Stimulated activated CD8-positive, alpha-beta memory T cell treated with anti-CD3 and anti-CD28 coated beads, Interleukin-7, amount 100 ng/mL, for 48 hours (primary cell): ENCODE measurements around the gene GPRC6A.

Experiments
- DNase-seq, 2 donors: peaks; one replicate each; pipeline ENCODE4 v3.0.0-alpha.2; 2020; ENCODE audit warnings: low read depth in 1 of 2; ENCODE audit errors: extremely low read depth in 1 of 2

Gene GPRC6A

DNA sequence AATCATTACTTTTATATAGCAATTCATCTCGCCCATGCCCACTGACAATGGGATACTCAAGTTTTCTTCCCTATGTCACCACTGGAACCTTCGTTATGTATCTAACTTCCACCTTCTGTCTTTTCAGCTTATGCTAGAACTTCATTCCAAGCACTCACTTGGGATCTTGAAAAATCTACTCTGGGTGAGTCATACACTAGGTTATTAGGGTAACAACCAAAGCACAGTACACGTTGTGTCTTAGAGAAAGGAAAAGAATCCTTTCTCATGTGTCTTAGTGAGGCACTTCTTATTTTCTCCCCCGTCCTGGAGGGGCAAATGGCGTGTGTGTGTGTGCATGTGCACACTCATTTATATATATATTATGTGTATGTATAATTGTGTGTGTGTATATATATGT is 45.0 kb downstream of the GPRC6A start:
- DNase-seq = no peak

DNA sequence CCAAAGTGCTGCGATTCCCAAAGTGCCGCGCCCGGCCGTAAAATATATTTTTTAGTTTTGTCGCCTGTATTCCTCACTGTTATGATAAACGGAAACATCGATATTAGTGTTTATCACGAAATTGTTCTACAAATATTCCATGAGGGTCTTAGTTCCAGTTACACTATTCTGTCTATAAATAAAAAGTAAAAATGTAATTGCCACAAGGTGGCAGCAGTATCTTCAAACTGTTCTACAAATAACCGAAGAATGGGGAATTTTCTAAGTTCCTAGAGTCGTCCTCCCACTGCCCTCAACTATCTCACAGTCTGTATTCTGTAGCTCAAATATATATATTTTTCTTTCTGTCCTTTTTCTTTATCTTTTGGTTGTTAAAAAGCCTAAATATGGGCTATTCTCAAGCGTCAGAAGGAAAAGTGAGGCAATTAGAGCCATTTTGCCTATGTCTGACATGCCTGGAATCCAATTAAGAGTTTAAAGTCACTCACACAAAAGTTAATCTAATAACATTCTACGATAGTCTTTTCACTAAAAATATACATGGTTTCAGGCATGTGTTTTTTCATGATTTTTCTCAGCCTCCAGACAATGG is 49.2 kb downstream of the GPRC6A start:
- no peak for DNase-seq

DNA sequence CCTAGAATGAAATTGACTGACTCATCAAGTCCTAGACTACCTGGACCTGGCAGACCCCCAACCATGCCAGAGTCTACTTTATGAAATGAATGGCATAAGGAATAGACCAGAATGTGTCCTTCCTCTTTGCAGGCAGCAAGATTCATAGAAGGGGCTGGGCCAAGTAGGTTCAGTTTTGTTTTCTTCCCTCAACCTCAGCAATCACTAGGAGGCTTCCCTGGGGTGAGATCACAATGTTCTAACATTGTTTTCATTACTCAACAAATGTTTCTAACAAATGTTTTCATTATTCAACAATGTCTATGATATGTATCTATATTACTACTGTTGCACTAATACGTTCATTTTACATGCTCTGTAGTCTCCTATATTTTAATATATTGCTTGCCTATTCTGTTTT is 55.0 kb downstream of the GPRC6A start:
- no peak for DNase-seq

DNA sequence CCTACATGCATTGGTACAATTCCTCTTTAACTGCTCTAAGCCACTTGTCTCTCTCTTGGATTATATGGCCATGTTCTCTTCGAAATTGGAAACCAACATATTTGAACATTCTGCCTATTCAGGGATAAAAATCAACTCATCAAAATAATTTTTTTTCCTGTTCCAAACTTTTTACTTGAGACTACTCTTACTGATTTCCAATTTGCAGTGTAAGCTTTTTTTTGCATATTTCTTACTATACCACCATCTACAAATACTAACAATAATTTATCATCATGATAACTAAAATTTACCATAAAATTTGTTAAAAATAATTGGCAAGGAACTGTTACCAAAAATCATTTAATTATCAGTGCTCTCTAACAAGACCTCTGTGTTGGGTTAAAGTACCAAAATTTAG is 56.4 kb downstream of the GPRC6A start:
- DNase-seq = no peak

DNA sequence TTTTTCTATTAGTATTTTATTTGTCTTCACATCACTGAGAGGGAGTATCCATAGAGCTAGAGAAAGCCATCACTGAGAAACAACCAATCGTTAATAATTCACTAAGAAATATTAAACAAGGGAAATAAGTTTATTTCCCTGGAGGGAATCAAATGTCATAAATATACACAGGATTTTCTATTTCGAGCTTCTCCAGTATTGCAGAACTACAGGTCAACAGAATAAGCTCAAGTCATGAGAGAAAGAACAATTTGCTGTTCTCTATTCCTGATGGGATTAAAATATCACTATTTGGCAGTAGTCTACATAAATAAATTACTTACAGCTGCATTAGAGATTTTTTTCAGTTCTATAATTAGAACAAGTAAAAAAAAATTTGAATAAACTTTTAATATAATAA is 61.2 kb downstream of the GPRC6A start:
- no peak for DNase-seq

DNA sequence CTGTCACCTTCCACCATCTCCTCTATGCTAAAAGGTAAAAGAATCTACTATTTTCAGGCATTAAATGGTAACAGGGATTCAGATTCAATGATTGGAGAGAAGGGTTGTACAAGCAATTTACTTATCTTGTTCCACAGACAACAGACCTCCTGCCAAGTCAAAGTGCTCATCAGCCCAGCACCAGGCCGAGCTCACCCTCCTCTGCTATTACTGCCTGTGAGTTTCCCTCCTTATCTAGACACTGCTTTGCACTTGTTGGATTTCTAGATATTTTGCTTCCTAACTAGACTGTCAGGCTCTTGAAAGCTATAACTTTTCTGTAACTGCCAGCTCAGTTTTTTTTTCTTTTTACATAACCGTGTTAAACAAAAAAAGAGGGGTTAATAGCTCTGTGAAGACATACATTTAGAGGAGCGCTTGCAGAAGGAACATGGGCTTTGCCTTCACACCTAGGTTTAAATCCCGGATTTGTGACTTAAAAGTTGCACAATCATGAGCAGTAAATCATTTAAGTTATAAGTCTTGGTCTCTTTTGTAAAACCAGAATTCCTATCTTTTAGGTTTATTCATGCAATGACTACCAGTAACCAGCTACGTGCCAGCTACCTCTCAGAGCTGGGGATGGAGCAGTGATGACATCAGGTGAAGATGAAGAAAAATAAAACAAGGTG is 62.2 kb downstream of the GPRC6A start:
- DNase-seq = no peak

DNA sequence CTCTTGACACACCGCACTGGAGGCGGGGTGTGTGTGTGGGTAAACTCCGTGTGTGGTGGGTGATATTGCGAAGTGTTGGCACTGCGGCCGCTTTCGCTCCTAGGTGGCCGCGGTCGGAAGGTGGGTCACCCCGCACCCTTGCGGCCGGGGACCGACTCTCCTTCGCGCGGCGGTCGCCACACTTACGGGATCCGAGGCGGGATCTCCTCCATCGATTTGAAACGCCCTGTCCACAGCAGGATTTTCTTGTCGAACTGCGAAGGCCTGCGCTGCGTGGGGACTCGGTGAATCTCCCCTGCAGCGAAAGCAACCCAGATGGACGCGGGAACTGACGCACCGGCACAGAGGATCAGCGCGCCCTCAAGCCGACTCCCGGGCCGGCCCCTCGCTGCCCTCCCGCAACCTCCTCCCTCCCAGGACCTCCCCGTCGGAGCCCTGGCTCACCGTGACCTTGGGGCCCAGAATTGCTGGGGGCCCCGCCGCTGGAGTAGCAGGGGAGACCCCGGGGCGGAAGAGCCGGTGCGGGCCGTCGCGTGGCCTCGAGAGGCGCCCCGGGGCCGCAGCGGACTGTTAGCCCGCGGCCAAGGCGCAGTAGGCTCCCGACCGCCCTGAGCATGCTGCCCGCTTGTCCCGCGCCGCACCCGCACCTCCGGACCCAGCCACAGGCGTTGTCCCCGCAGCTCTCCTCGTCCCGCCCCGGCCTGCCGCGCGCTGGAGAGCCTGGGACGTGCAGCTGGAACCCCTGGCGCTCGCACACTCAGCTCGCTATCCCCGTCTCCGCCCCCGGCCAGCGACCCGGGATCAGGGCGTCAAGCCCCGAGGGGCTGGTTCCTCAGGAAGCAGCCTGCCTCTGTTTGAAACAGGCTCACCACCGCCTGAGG is 63.7 kb downstream of the GPRC6A start, which contains the start of gene FAM162B:
TSS of gene FAM162B (minus strand) at position 759 of the 881 bp plus-strand sequence. CDS start at position 616, 143 bp downstream.
- no peak for DNase-seq

DNA sequence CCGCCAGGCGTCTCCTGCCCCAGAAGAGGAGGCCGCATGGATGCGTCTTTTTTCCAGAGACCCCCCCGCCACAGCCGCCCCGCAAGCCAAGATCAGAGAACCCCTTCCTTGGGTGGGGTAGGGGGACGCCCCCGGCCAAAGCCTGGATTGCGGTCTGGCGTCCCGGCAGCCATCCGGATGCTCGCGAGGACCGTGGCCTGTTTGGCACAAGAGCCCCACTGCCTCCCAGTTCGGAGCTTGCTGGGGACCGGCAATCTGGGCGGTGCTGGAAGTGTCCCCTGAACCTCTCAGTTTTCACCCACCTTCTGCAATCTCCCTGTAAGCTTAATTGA is 64.3 kb downstream of the GPRC6A start:
- no peak for DNase-seq

DNA sequence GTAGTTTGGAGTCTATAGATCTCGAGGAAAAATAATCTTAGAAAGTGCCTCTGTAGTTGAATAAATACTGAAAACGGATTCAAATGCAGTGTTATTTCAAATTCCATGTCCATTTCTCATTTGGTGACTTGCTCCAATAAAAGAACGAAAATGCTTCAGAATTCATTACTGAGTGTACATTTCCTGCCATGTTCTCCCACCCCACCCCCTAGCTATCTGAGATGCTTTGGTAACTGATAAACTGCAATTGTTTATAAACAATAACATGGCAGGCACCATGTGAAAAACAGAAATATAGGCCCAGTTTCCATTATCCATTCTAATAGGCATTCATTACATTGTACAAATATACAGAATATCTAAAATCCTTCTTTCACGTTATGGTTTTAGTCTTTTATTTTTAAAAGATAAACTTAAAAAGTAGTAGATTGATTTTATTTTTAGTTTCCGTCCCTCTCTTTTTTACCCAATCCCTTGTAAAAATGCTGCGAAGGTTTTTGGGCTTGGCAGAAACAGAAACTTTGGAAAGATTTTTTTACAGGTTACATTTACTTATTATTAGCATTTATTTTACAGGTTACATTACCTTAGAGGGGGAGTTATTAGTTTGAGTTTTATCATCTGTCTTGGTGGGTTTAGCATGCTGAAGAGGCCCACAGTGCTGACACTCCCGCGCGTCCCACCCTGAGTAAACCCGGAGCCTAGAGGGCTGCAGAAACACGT is 64.8 kb downstream of the GPRC6A start:
- no peak for DNase-seq

DNA sequence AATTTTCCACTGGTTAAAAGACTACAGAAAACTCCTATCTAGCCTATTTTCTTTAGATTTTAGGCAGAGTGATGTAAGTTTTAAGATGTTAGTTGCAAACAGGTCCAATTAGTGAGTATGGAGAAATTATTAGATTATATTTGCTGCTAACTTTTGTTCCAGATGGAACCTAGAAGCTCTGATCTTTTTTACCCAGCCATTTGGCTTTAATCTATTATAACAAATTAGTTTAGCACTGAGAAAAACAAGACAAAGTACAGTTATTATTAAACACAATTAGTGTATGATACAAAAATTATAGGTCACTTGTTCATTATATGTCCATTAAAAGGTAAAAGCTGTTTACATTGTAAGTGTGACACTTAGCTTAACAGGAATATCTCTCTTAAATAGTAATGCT is 65.8 kb downstream of the GPRC6A start:
- DNase-seq = no peak

DNA sequence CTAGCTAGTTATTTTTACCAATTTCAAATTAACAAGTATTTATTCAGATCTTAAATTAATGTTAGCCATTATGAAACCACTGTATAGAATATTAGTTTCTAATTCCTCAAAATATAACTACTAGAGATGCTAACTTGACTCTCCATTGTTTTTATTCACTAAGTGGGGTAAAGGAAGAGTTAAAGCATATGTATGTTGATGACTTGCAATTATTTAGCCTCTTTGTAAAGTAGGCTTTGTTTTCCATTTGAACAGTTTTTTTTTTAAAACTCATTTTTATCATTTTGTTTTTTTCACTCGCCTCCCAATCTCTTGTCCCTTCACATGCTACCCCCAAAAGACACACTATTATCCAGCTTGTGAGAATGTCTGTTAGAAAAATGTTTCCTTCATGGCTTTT is 66.6 kb downstream of the GPRC6A start:
- no peak for DNase-seq

DNA sequence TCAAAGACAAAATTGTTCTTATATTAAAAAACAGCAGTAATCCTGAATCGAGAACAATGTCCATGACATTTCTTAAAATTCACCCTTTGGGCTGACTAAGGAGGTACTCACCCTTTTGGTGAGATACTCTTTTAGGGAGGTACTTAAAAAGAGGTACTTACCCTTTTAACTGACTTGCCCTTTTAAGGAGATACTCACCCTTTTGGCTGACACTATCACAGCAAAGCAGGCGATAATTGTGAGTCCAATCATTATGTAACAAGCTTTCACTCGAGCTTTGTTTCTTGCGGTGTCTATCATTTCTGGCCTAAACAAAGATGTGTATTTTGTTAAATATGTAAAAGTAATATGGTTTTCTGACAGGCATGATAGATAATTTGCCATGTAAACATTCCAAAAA is 67.1 kb downstream of the GPRC6A start:
- no peak for DNase-seq

DNA sequence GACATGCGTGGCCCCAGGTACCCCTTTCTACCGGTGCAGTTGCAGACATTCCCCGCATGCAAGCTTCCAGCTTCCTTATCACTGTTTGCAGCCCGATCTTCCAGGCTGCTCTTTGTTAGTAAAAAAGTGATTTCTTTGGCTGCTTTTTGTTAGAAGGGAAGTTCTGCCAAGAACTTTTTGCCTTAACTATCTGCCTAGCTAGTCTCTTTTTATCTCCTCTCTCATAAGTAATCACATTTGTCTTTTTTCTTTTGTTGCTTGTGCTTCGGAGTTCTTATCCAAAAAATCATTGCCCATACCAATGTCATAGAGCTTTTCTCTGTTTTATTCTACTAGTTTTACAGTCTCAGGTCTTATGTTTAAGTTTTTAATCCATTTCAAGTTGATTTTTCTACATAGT is 83.7 kb downstream of the GPRC6A start:
- DNase-seq = no peak
